ENCODE data around the gene COL8A1.
"Not testable (repeated sequence)": the region's sequence is repeated elsewhere in the genome, so short reads cannot be mapped to it uniquely, and the experiment has no call there.

The COL8A1 gene

GRCh38 chr3:99712291-99712954, 74.0 kb downstream of the COL8A1 start:
- DNase-seq = no peak

GRCh38 chr3:99713440-99713839, 75.0 kb downstream of the COL8A1 start:
- DNase-seq = no peak

- no peak for DNase-seq
These were observed 75.8 kb downstream of the COL8A1 start for GRCh38 chr3:99714146-99714545.

GRCh38 chr3:99714575-99714974, 76.2 kb downstream of the COL8A1 start:
- DNase-seq = no peak

GRCh38 chr3:99716463-99716995, 78.1 kb downstream of the COL8A1 start:
- DNase-seq = no peak

GRCh38 chr3:99720985-99721632, 82.7 kb downstream of the COL8A1 start:
- no peak for DNase-seq

- DNase-seq = no peak
These were observed 83.2 kb downstream of the COL8A1 start for GRCh38 chr3:99721633-99722007.

- no peak for DNase-seq
These were observed 85.9 kb downstream of the COL8A1 start for GRCh38 chr3:99724276-99724675.

GRCh38 chr3:99730870-99731269, 92.5 kb downstream of the COL8A1 start:
- no peak for DNase-seq

- no peak for DNase-seq
These were observed 93.1 kb downstream of the COL8A1 start for GRCh38 chr3:99731499-99731898.

GRCh38 chr3:99740371-99740770, 102.0 kb downstream of the COL8A1 start:
- DNase-seq = not testable (repeated sequence)

- no peak for DNase-seq
These were observed 103.2 kb downstream of the COL8A1 start for GRCh38 chr3:99741588-99741987.

- DNase-seq = no peak
These were observed 109.5 kb downstream of the COL8A1 start for GRCh38 chr3:99747915-99748314.

GRCh38 chr3:99751649-99752048, 113.3 kb downstream of the COL8A1 start:
- no peak for DNase-seq

- DNase-seq = no peak
These were observed 115.0 kb downstream of the COL8A1 start for GRCh38 chr3:99753268-99753975.

- no peak for DNase-seq
These were observed 117.4 kb downstream of the COL8A1 start for GRCh38 chr3:99755831-99756230.

GRCh38 chr3:99757966-99758365, 119.6 kb downstream of the COL8A1 start:
- DNase-seq = no peak

- DNase-seq = no peak
These were observed 120.2 kb downstream of the COL8A1 start for GRCh38 chr3:99758502-99759177.

- no peak for DNase-seq
These were observed 121.6 kb downstream of the COL8A1 start for GRCh38 chr3:99760031-99760430.

GRCh38 chr3:99760629-99761028, 122.2 kb downstream of the COL8A1 start:
- DNase-seq = no peak

GRCh38 chr3:99761415-99762165, 123.2 kb downstream of the COL8A1 start:
- no peak for DNase-seq

GRCh38 chr3:99762901-99763300, 124.5 kb downstream of the COL8A1 start:
- no peak for DNase-seq

GRCh38 chr3:99764377-99764776, 126.0 kb downstream of the COL8A1 start:
- no peak for DNase-seq

All from 8988T (cell line).